Uterus (tissue), 4 donors: ENCODE results near the gene MTUS2. TPM values are rescaled to one million over a fixed set of nuclear protein-coding genes. Genes with fewer than 3 reads are reported as not detected.

Experiments used
- DNase-seq, 2 donors: peaks; one replicate each; pipeline ENCODE4 v3.0.0-alpha.2; 2019 to 2020
- H3K27ac ChIP-seq, 2 donors: fragments of 200-600 bp; sonication (generic); 1 replicate in 1 of 2; 2 replicates in 1 of 2; pipeline ENCODE4 v1.5.1; 2016 to 2018
- H3K27me3 ChIP-seq, 2 donors: fragments of 200-600 bp; sonication (generic); one replicate each; pipeline ENCODE4 v1.5.1; 2018 to 2019; ENCODE audit warnings: control low read depth in 1 of 2
- H3K36me3 ChIP-seq, 2 donors: fragments of 200-600 bp; sonication (generic); one replicate each; pipeline ENCODE4 v1.5.1; 2019; ENCODE audit warnings: control low read depth in 1 of 2
- H3K4me1 ChIP-seq, 2 donors: fragments of 200-600 bp; sonication (generic); one replicate each; pipeline ENCODE4 v1.5.1; 2018 to 2019; ENCODE audit warnings: control low read depth in 1 of 2
- H3K4me3 ChIP-seq, 2 donors: fragments of 200-600 bp; sonication (generic); 1 replicate in 1 of 2; 2 replicates in 1 of 2; pipeline ENCODE4 v1.5.1; 2018 to 2019; ENCODE audit warnings: mild to moderate bottlenecking in 1 of 2
- H3K9me3 ChIP-seq, 2 donors: fragments of 200-600 bp; sonication (generic); one replicate each; pipeline ENCODE4 v1.5.1; 2019; ENCODE audit warnings: control low read depth in 1 of 2
- POLR2A ChIP-seq, 2 donors: fragments of 450-650 bp; IDR thresholded peaks; one replicate each; pipeline ENCODE4 v1.6.1; 2016; ENCODE audit warnings: antibody characterized with exemption in 2 of 2, mild to moderate bottlenecking in 1 of 2, moderate library complexity in 1 of 2
- intact Hi-C: fragments of 100-400 bp; cut with DNase I; formaldehyde crosslinking; loops from one replicate; pipeline ENCODE4 v1.15.1; 2023; ENCODE audit warnings: low total_unique reads
- total RNA-seq, 4 donors: library from RNA; depleted of rRNA in 3 of 4; stranded (reverse); fragments of >200 nt in 3 of 4; gene quantifications; one replicate each; pipeline versions ENCODE4 v1.1.0 to v1.2.4, GENCODE V29; 2014 to 2023
- TF ChIP-seq, protein P1 (sequence below), 4 experiments: fragments of 200-600 bp in 2 of 4; fragments of 450-650 bp in 2 of 4; sonication (generic) in 2 of 4; IDR thresholded peaks; one replicate each; pipeline ENCODE4 v1.5.1; 2016 to 2019; ENCODE audit warnings: antibody characterized with exemption in 4 of 4, mild to moderate bottlenecking in 2 of 4, moderate library complexity in 1 of 4
- donor health status: DM: yes; HTN: yes; CAD: no.

MTUS2 gene
- total RNA-seq, 4 donors from 2014 or later, result 0.26 to 4.0 (median 3.6) TPM; not detected in 1

DNA sequence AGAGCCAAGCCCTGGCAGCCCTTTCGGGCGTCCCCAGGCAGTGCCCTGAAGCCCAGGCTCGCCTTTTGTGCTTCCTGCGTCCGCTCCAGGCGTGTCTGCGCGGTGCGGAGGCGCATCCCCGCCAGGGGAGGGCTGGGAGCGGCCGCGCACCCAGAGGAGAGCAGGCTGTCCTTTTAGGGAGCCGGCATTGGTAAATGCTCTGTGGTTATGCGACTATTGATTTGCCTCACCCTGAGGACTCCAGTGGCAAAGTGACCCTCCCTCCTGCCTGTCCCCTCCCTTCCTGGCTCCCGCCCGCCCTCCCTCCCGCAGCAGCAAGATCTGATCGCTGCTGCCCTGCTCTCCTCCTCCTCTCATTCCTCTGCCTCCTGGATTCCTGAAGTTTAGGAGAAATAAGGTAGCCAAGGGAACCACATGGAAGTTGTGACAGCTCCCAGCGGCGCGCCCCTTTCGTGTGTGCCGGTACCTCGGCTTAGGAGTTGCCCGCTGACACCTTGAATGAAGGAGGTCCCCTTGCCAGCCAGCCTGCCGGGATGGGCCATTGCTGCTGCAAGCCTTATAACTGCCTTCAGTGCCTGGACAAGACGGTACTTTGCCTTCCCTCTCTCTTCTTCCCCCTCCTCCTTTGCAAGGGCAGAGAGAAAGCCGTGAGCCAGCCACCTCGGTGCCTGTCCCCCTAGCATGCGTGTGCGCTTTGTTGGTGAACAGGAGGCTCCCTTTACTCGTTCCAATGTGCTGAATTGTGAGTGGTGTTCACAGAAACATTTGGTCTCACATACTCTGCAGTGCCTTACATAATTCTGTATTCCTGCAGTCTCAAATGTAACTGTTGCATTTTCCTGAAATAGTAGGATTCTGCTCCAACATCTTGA lies 608.4 kb downstream of the MTUS2 start:
- Histone ChIP-seq H3K27me3 (no peaks in the 10 kb centered on the region), H3K36me3 (no peaks in the 10 kb centered on the region), H3K9me3 (no peaks in the 10 kb centered on the region), H3K4me1 (no peaks in the 10 kb centered on the region), H3K27ac (peak overlapping the region; percentile 29 to 40), H3K4me3 (peak overlapping the region; percentile 38 to 40)
- TF ChIP-seq POLR2A (IDR thresholded peaks at IDR 0.05), result no peak
- TF ChIP-seq, protein P1, sequence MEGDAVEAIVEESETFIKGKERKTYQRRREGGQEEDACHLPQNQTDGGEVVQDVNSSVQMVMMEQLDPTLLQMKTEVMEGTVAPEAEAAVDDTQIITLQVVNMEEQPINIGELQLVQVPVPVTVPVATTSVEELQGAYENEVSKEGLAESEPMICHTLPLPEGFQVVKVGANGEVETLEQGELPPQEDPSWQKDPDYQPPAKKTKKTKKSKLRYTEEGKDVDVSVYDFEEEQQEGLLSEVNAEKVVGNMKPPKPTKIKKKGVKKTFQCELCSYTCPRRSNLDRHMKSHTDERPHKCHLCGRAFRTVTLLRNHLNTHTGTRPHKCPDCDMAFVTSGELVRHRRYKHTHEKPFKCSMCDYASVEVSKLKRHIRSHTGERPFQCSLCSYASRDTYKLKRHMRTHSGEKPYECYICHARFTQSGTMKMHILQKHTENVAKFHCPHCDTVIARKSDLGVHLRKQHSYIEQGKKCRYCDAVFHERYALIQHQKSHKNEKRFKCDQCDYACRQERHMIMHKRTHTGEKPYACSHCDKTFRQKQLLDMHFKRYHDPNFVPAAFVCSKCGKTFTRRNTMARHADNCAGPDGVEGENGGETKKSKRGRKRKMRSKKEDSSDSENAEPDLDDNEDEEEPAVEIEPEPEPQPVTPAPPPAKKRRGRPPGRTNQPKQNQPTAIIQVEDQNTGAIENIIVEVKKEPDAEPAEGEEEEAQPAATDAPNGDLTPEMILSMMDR (IDR thresholded peaks at IDR 0.05), result peak in 2 of 4 experiments; percentile 11 to 33
- intact Hi-C loops, result no loop called here
- DNase-seq, result peak in 1 of 2 donors; percentile 30

DNA sequence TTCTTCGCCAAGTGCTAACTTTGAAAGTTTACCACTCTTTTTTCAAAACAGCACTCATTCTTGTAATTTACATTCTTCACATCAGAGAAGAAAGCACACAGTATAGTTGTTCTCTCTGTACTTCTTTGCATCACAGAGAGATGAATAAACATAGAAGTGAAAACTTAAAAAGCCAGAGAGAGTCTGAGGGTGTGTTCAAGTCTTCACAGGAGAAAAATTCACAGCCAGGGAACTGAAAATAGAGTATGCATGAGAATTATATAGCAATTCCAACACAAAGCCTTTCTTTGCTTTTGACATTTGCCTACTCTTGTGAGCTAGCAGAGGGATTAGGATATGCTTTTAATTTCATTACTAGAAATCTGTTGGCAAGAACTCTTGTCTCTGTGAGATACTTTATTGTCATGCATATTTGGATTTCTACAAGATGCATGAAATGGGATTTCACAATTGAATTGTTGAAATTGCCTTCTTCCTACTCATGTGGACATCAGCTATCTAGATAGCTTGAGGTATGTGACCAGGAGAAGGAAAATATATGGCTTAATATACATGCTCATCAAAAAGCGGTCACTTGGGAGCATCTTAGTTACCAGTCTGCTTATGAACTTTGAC lies 609.3 kb downstream of the MTUS2 start:
- Histone ChIP-seq H3K4me3 (no peak overlapping the region), H3K27me3 (no peaks in the 10 kb centered on the region), H3K36me3 (no peaks in the 10 kb centered on the region), H3K4me1 (no peaks in the 10 kb centered on the region), H3K27ac (no peak overlapping the region), H3K9me3 (no peaks in the 10 kb centered on the region)
- TF ChIP-seq, protein P1 (IDR thresholded peaks at IDR 0.05), result no peak
- no peak for TF ChIP-seq POLR2A (IDR thresholded peaks at IDR 0.05)
- intact Hi-C loops, result no loop called here
- no peak for DNase-seq

DNA sequence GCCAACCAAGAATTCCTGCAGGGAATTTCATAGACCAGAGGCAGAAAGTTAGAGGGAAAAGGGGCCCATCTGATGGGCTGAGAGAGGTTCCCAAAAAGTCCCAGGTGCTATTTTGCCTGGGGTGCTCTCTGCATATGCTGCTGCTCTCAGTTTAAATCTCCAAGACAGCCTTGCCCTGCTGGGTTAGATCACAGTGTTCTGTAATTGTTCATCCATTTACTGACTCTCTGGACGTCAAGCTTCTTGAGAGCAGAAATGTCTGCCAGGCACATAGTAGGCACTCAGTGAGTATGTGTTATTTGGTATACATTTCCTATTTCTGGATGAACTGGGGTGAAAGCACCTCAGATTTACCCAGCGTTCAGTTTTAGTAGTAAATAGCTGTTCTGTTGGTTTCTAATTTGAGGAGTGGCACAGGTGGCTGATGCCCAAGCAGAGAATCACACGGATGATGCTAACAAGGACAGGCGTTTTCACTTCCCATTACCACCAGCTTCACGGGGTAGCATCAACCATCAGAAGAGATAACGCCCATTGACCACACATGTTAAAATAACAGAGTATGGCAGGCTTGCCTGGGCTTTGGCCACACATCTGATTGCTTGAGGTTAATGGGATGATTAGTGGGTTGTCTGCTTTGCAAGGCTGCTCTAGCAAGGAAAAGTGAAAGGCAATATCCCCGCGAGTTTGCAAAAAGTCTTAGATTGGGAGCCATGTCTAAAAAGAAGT lies 614.2 kb downstream of the MTUS2 start:
- Histone ChIP-seq H3K27ac (peak overlapping the region; percentile 73 to 82), H3K4me3 (no peak overlapping the region), H3K4me1 (peaks cover 3 to 11% of the 10 kb centered on the region in 2 donors), H3K27me3 (no peaks in the 10 kb centered on the region), H3K36me3 (no peaks in the 10 kb centered on the region), H3K9me3 (no peaks in the 10 kb centered on the region)
- no peak for DNase-seq
- intact Hi-C loops, result no loop called here
- TF ChIP-seq, protein P1 (IDR thresholded peaks at IDR 0.05), result no peak
- TF ChIP-seq POLR2A (IDR thresholded peaks at IDR 0.05), result no peak

DNA sequence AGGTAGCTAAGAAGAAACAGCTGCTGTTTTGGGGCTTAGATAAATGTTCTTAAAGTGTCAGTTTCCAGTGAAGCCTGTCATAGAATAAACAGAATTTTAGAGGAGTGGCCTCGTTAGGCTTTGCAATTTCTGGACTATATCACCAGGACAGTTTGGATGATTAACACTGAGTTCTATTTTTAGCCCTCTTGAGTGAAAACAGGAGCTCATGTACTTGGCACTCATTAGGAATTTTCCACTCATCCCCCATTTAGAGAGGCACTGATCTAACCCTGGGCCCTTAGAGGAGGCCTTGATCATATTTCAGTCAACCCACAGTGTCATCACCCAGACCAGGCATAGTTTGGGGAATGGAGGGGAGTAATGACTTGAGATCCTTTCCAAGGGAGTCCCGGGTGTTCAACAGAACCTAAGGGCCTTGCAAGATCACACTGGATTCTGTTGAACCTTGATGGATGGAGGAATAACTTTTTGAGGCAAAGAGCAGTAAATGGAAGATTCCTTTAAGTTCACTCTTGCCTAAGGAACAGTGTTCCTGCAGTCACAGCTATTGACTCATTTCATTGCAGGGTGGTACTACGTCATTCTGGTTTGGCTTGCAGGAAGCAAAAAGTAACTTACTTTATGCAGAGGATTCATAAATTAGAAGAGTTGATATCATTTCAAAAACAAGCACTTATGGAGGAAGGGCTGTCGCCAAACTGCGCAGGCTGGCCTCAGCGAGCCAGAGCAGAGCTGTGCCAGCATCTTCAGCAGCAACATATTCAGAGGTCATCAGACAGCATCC lies 615.2 kb downstream of the MTUS2 start:
- H3K36me3 ChIP-seq, result no peaks in the 10 kb centered on the region
- H3K4me1 ChIP-seq, result peaks cover 3 to 11% of the 10 kb centered on the region in 2 donors
- TF ChIP-seq, protein P1 (IDR thresholded peaks at IDR 0.05), result no peak
- no peak for TF ChIP-seq POLR2A (IDR thresholded peaks at IDR 0.05)
- intact Hi-C loops, result no loop called here
- no peaks in the 10 kb centered on the region for H3K9me3 ChIP-seq
- H3K27ac ChIP-seq, result peak overlapping the region; percentile 73 to 82
- H3K4me3 ChIP-seq, result no peak overlapping the region
- H3K27me3 ChIP-seq, result no peaks in the 10 kb centered on the region
- peak; percentile 51 to 66 for DNase-seq
